ENCODE data around the gene NBEAL1.

The NBEAL1 gene

GRCh38 chr2:203238704-203239526 is 224.2 kb downstream of the NBEAL1 start, which contains the start of gene CYP20A1 (continued):
- peak; percentile 70 for TF ChIP-seq EGR2 (tag by site-specific recombination; IDR thresholded peaks at IDR 0.05; ENCODE audit: low read depth)
- no peak for TF ChIP-seq ZNF571 (tag by site-specific recombination; IDR thresholded peaks at IDR 0.05)
- peak; percentile 83 for TF ChIP-seq PRDM10 (tag by site-specific recombination; IDR thresholded peaks at IDR 0.05)
- TF ChIP-seq MEIS1 (CRISPR knock-in tag; IDR thresholded peaks at IDR 0.05; ENCODE audit: borderline replicate concordance) = no peak
- TF ChIP-seq ZBTB48 (tag by site-specific recombination; IDR thresholded peaks at IDR 0.05) = peak; percentile 61; the same call in 1 of the 2 replicates
- TF ChIP-seq ZNF555 (tag by site-specific recombination; conservative IDR thresholded peaks at IDR 0.05) = no peak
- TF ChIP-seq, protein P1, sequence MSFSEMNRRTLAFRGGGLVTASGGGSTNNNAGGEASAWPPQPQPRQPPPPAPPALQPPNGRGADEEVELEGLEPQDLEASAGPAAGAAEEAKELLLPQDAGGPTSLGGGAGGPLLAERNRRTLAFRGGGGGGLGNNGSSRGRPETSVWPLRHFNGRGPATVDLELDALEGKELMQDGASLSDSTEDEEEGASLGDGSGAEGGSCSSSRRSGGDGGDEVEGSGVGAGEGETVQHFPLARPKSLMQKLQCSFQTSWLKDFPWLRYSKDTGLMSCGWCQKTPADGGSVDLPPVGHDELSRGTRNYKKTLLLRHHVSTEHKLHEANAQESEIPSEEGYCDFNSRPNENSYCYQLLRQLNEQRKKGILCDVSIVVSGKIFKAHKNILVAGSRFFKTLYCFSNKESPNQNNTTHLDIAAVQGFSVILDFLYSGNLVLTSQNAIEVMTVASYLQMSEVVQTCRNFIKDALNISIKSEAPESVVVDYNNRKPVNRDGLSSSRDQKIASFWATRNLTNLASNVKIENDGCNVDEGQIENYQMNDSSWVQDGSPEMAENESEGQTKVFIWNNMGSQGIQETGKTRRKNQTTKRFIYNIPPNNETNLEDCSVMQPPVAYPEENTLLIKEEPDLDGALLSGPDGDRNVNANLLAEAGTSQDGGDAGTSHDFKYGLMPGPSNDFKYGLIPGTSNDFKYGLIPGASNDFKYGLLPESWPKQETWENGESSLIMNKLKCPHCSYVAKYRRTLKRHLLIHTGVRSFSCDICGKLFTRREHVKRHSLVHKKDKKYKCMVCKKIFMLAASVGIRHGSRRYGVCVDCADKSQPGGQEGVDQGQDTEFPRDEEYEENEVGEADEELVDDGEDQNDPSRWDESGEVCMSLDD (tag by site-specific recombination; IDR thresholded peaks at IDR 0.05) = peak; percentile 97
- TF ChIP-seq GFI1B (tag by site-specific recombination; IDR thresholded peaks at IDR 0.05) = no peak

DNA sequence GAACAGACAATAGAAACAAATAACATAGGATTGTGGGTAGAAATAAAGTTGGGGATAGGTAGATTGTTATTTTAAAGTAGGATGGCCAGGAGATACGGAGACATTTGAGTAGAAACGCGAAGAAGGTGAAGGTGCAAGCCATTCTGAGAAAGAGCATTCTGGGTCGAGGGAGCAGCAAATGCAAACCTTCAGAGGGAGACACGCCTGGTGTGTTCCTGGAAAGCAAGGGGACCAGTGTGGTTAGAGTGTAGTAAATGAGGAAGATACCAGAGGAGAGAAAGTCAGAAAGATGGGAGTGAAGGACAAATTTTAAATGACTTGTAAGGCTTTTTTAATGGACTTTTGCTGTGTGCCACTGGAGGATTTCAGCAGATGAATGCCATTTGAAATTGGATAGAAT is 225.8 kb downstream of the NBEAL1 start:
- ChIA-PET POLR2A (interaction anchor here (1.8 kb wide), 1 partner anchor 330 kb away, joined by 9 read pairs; the partner anchor contains the start of gene WDR12), CTCF (no interaction called here)
- Histone ChIP-seq H3K9me3 (ENCODE audit: control insufficient read depth, insufficient read depth, low read depth, low read length) (no peaks in the 10 kb centered on the region), H3K36me3 (ENCODE audit: control insufficient read depth in 2 of 2, insufficient read depth in 1 of 2, low read length in 2 of 2) (peaks cover 4 to 10% of the 10 kb centered on the region in 2 experiments; a peak in 2 of 3 replicates), H3K27ac (ENCODE audit: extremely low read depth, low read depth, low read length) (no peak overlapping the region), H3K4me1 (ENCODE audit: control insufficient read depth, insufficient read depth, low read length) (no peaks in the 10 kb centered on the region), H3K4me3 (ENCODE audit: low read depth, low read length) (no peak overlapping the region)
- TF ChIP-seq HOXA7 (CRISPR knock-in tag; IDR thresholded peaks at IDR 0.05; ENCODE audit: borderline replicate concordance) (no peak), ZNF362 (tag by site-specific recombination; IDR thresholded peaks at IDR 0.05) (no peak), ZNF600 (tag by site-specific recombination; IDR thresholded peaks at IDR 0.05) (no peak), SETDB1 (IDR thresholded peaks at IDR 0.05; ENCODE audit: insufficient read length, low read length) (no peak)
- TF ChIP-seq, protein P2, sequence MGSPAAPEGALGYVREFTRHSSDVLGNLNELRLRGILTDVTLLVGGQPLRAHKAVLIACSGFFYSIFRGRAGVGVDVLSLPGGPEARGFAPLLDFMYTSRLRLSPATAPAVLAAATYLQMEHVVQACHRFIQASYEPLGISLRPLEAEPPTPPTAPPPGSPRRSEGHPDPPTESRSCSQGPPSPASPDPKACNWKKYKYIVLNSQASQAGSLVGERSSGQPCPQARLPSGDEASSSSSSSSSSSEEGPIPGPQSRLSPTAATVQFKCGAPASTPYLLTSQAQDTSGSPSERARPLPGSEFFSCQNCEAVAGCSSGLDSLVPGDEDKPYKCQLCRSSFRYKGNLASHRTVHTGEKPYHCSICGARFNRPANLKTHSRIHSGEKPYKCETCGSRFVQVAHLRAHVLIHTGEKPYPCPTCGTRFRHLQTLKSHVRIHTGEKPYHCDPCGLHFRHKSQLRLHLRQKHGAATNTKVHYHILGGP (tag by site-specific recombination; IDR thresholded peaks at IDR 0.05) = peak; percentile 48; the same call in 1 of the 2 replicates
